ENCODE results near the gene METTL16. TPM values are rescaled to one million over a fixed set of nuclear protein-coding genes. Genes with fewer than 3 reads are reported as not detected.

The METTL16 gene
- total and polyA plus RNA-seq, 2 donors (not counting 1 experiment from before 2014, with no cell fraction given), result 19.2 to 56.5 TPM

GRCh38 chr17:2427910-2428309 lies 83.8 kb downstream of the METTL16 start:
- H3K27me3 Mint-ChIP-seq, result no peaks in the 10 kb centered on the region

GRCh38 chr17:2427215-2427614 lies 84.5 kb downstream of the METTL16 start:
- TF ChIP-seq CTCF (IDR thresholded peaks at IDR 0.05) (no peak), EZH2 (IDR thresholded peaks at IDR 0.05; ENCODE audit: borderline replicate concordance, insufficient read depth, low read depth, low read length, poor library complexity, severe bottlenecking) (no peak)
- no peak for DNase-seq
- Histone ChIP-seq H3K27ac (ENCODE audit: low read length in 2 of 2) (no peak overlapping the region), H3K4me1 (ENCODE audit: control insufficient read depth in 2 of 2, insufficient read depth in 2 of 2, low read length in 2 of 2) (no peaks in the 10 kb centered on the region), H3K27me3 (replicated peaks in 1 of 4; ENCODE audit: control extremely low read depth in 1 of 4, control insufficient read depth in 3 of 4, insufficient read depth in 4 of 4, low read length in 3 of 4) (no peaks in the 10 kb centered on the region), H3K9me3 (ENCODE audit: control extremely low read depth in 1 of 3, control insufficient read depth in 2 of 3, insufficient read depth in 1 of 3, low read length in 2 of 3) (no peaks in the 10 kb centered on the region), H3K4me3 (ENCODE audit: control extremely low read depth in 1 of 5, extremely low read depth in 1 of 5, insufficient read depth in 1 of 5, low read depth in 2 of 5, low read length in 4 of 5) (no peak overlapping the region), H2AFZ (ENCODE audit: insufficient read depth, low read depth, low read length, poor library complexity, severe bottlenecking) (no peak overlapping the region), H3K79me2 (ENCODE audit: control insufficient read depth, insufficient read depth, low read length) (peaks cover 2% of the 10 kb centered on the region), H3K4me2 (replicated peaks; ENCODE audit: low read depth, low read length, poor library complexity, severe bottlenecking) (no peak overlapping the region), H3K9ac (ENCODE audit: low read length) (no peak overlapping the region), H4K20me1 (ENCODE audit: control insufficient read depth, insufficient read depth, low read length, poor library complexity, severe bottlenecking) (peaks cover 9% of the 10 kb centered on the region), H3K36me3 (replicated peaks in 1 of 2; ENCODE audit: control extremely low read depth in 1 of 2, control insufficient read depth in 1 of 2, extremely low read depth in 1 of 2, insufficient read depth in 2 of 2, low read length in 1 of 2) (peaks cover 0 to 3% of the 10 kb centered on the region in 2 experiments)
- ChIA-PET POLR2A (no interaction called here), CTCF (interaction anchor here (1.0 to 3.8 kb wide), 2 partner anchors 11 to 45 kb away, joined by 10 to 16 read pairs; no protein-coding TSS in a partner anchor)
- no CpG with 5 or more reads among the region's 2 CpGs for WGBS (ENCODE audit: insufficient coverage)
- no peaks in the 10 kb centered on the region for H3K4me1 Mint-ChIP-seq
- no peaks in the 10 kb centered on the region for H3K27me3 Mint-ChIP-seq
- H3K27ac Mint-ChIP-seq, result no peak overlapping the region
- no peak for ATAC-seq (ENCODE audit: low read depth)
- no peak overlapping the region for H3K4me3 Mint-ChIP-seq
- intact Hi-C loops (cut with micrococcal nuclease), result no loop called here
- H3K9me3 Mint-ChIP-seq (ENCODE audit: insufficient read depth), result no peaks in the 10 kb centered on the region

More at GRCh38 chr17:2427910-2428309, 83.8 kb downstream of the METTL16 start:
- peaks cover 3 to 7% of the 10 kb centered on the region in 2 experiments for H3K36me3 ChIP-seq (replicated peaks in 1 of 2; ENCODE audit: control extremely low read depth in 1 of 2, control insufficient read depth in 1 of 2, extremely low read depth in 1 of 2, insufficient read depth in 2 of 2, low read length in 1 of 2)
- peaks cover 2% of the 10 kb centered on the region for H3K79me2 ChIP-seq (ENCODE audit: control insufficient read depth, insufficient read depth, low read length)
- POLR2A ChIA-PET, result no interaction called here
- intact Hi-C loops (cut with micrococcal nuclease), result no loop called here
- no CpG with 5 or more reads among the region's 1 CpG for WGBS (ENCODE audit: insufficient coverage)
- no peak overlapping the region for H2AFZ ChIP-seq (ENCODE audit: insufficient read depth, low read depth, low read length, poor library complexity, severe bottlenecking)
- H3K4me1 ChIP-seq (ENCODE audit: control insufficient read depth in 2 of 2, insufficient read depth in 2 of 2, low read length in 2 of 2), result no peaks in the 10 kb centered on the region
- DNase-seq, result no peak
- H3K27ac ChIP-seq (ENCODE audit: low read length in 2 of 2), result no peak overlapping the region
- no peak overlapping the region for H3K4me2 ChIP-seq (replicated peaks; ENCODE audit: low read depth, low read length, poor library complexity, severe bottlenecking)
- no peaks in the 10 kb centered on the region for H3K27me3 ChIP-seq (replicated peaks in 1 of 4; ENCODE audit: control extremely low read depth in 1 of 4, control insufficient read depth in 3 of 4, insufficient read depth in 4 of 4, low read length in 3 of 4)
- peaks cover 9% of the 10 kb centered on the region for H4K20me1 ChIP-seq (ENCODE audit: control insufficient read depth, insufficient read depth, low read length, poor library complexity, severe bottlenecking)
- Mint-ChIP-seq H3K4me3 (no peak overlapping the region), H3K9me3 (ENCODE audit: insufficient read depth) (no peaks in the 10 kb centered on the region), H3K27ac (no peak overlapping the region), H3K4me1 (no peaks in the 10 kb centered on the region)
- ATAC-seq (ENCODE audit: low read depth), result no peak
- CTCF ChIA-PET, result interaction anchor here (1.0 to 3.8 kb wide), 2 partner anchors 11 to 45 kb away, joined by 10 to 16 read pairs; no protein-coding TSS in a partner anchor
- no peak overlapping the region for H3K9ac ChIP-seq (ENCODE audit: low read length)
- no peaks in the 10 kb centered on the region for H3K9me3 ChIP-seq (ENCODE audit: control extremely low read depth in 1 of 3, control insufficient read depth in 2 of 3, insufficient read depth in 1 of 3, low read length in 2 of 3)
- H3K4me3 ChIP-seq (ENCODE audit: control extremely low read depth in 1 of 5, extremely low read depth in 1 of 5, insufficient read depth in 1 of 5, low read depth in 2 of 5, low read length in 4 of 5), result no peak overlapping the region
- TF ChIP-seq CTCF (IDR thresholded peaks at IDR 0.05), result no peak
- TF ChIP-seq EZH2 (IDR thresholded peaks at IDR 0.05; ENCODE audit: borderline replicate concordance, insufficient read depth, low read depth, low read length, poor library complexity, severe bottlenecking), result no peak

All from B cell (primary cell).